GM23338 (cell line): ENCODE measurements around the gene FHIT. TPM values are rescaled to one million over a fixed set of nuclear protein-coding genes. Genes with fewer than 3 reads are reported as not detected.

ENCODE experiments used
- ATAC-seq: fragments of 200-7000 bp; cut with Tn5 transposase; 3 replicates; pipeline ENCODE4 v1.9.1; 2020
- DNase-seq: peaks from one replicate; pipeline ENCODE4 v3.0.0-alpha.2; 2015; ENCODE audit warnings: low spot score
- H2AFZ ChIP-seq: fragments of 200-600 bp; sonication (generic); 2 replicates; pipeline ENCODE4 v1.8.0; 2016; ENCODE audit warnings: antibody characterized with exemption, mild to moderate bottlenecking, moderate library complexity
- H3F3A ChIP-seq: fragments of 200-600 bp; sonication (generic); replicated peaks from 2 replicates; pipeline ENCODE4 v1.8.0; 2017; ENCODE audit warnings: antibody characterized with exemption, mixed run types, low read depth
- H3K27ac ChIP-seq: fragments of 200-600 bp; sonication (generic); 2 replicates; pipeline ENCODE4 v1.6.1; 2016; ENCODE audit warnings: low read depth
- H3K27me3 ChIP-seq: fragments of 200-600 bp; sonication (generic); 2 replicates; pipeline ENCODE4 v1.8.0; 2016; ENCODE audit warnings: mild to moderate bottlenecking, mixed run types, moderate library complexity; ENCODE audit not compliant: insufficient read depth
- H3K36me3 ChIP-seq: fragments of 200-600 bp; sonication (generic); 2 replicates; pipeline ENCODE4 v1.8.0; 2016; ENCODE audit warnings: mild to moderate bottlenecking; ENCODE audit not compliant: insufficient read depth
- H3K4me1 ChIP-seq: fragments of 200-600 bp; sonication (generic); 2 replicates; pipeline ENCODE4 v1.8.0; 2016; ENCODE audit warnings: mild to moderate bottlenecking, moderate library complexity; ENCODE audit not compliant: insufficient read depth
- H3K4me2 ChIP-seq: fragments of 200-600 bp; sonication (generic); 2 replicates; pipeline ENCODE4 v1.7.1; 2017; ENCODE audit warnings: mixed run types
- H3K4me3 ChIP-seq: fragments of 200-600 bp; sonication (generic); 2 replicates; pipeline ENCODE4 v1.6.1; 2016; ENCODE audit warnings: mixed run types
- H3K79me2 ChIP-seq: fragments of 200-600 bp; sonication (generic); replicated peaks from 2 replicates; pipeline ENCODE4 v1.8.0; 2017; ENCODE audit warnings: mild to moderate bottlenecking; ENCODE audit not compliant: insufficient read depth
- H3K9me2 ChIP-seq: fragments of 200-600 bp; sonication (generic); 2 replicates; pipeline ENCODE4 v1.8.0; 2017; ENCODE audit not compliant: insufficient read depth
- H4K20me1 ChIP-seq: fragments of 200-600 bp; sonication (generic); replicated peaks from 2 replicates; pipeline ENCODE4 v1.8.0; 2017; ENCODE audit warnings: mild to moderate bottlenecking; ENCODE audit not compliant: insufficient read depth
- H3K27ac Mint-ChIP-seq: 2 replicates; pipeline ENCODE4 v1.8.0; 2020; ENCODE audit warnings: inconsistent platforms, mild to moderate bottlenecking, moderate library complexity, mixed read lengths
- H3K27me3 Mint-ChIP-seq: 3 replicates; pipeline ENCODE4 v1.8.0; 2022; ENCODE audit warnings: low read depth, mild to moderate bottlenecking, moderate library complexity, mixed read lengths, inconsistent platforms; ENCODE audit not compliant: insufficient read depth, poor library complexity
- H3K36me3 Mint-ChIP-seq: 3 replicates; pipeline ENCODE4 v1.8.0; 2021; ENCODE audit warnings: low read depth, mild to moderate bottlenecking, inconsistent platforms, moderate library complexity, mixed read lengths
- H3K4me1 Mint-ChIP-seq: 3 replicates; pipeline ENCODE4 v1.8.0; 2020; ENCODE audit warnings: mild to moderate bottlenecking, inconsistent platforms, mixed read lengths
- H3K4me3 Mint-ChIP-seq: 3 replicates; pipeline ENCODE4 v1.8.0; 2021; ENCODE audit warnings: moderate library complexity, mild to moderate bottlenecking, inconsistent platforms, mixed read lengths
- H3K9me3 Mint-ChIP-seq: 3 replicates; pipeline ENCODE4 v1.8.0; 2020; ENCODE audit warnings: moderate library complexity, mild to moderate bottlenecking, inconsistent platforms, mixed read lengths
- EZH2 ChIP-seq: fragments of 200-600 bp; sonication (generic); IDR thresholded peaks from one replicate; pipeline ENCODE4 v1.8.0; 2017; ENCODE audit warnings: antibody characterized with exemption, mild to moderate bottlenecking, low read depth; ENCODE audit not compliant: unreplicated experiment
- JUNB ChIP-seq: IDR thresholded peaks from one replicate; pipeline ENCODE4 v1.6.1; 2016; ENCODE audit warnings: antibody characterized with exemption; ENCODE audit not compliant: unreplicated experiment
- POLR2AphosphoS5 ChIP-seq: IDR thresholded peaks from 2 replicates; pipeline ENCODE4 v1.6.1; 2016; ENCODE audit warnings: antibody characterized with exemption, low read depth
- STAT1 ChIP-seq: IDR thresholded peaks from one replicate; pipeline ENCODE4 v1.6.1; 2016; ENCODE audit warnings: antibody characterized with exemption; ENCODE audit not compliant: unreplicated experiment
- ZNF331 ChIP-seq: fragments of 250-450 bp; sonication (Bioruptor Pico); IDR thresholded peaks from 2 replicates; pipeline ENCODE4 v1.5.0; 2020; ENCODE audit warnings: low read depth, mild to moderate bottlenecking, moderate library complexity
- ZNF462 ChIP-seq: fragments of 250-450 bp; sonication (Bioruptor Pico); IDR thresholded peaks from 2 replicates; pipeline ENCODE4 v1.5.0; 2020; ENCODE audit warnings: mild to moderate bottlenecking, moderate library complexity
- polyA plus RNA-seq: library from polyadenylated mRNA; unstranded; fragments of >200 nt; fragmentation: Nextera tagmentation; extraction: Ambion mirVana; gene quantifications from 2 replicates; pipeline ENCODE4 v1.2.1, GENCODE V29; 2016
- total RNA-seq: library from RNA; depleted of rRNA; stranded (reverse); fragments of >200 nt; shearing (Covaris generic); gene quantifications from 2 replicates; pipeline ENCODE4 v1.2.3, GENCODE V29; 2014
- TF ChIP-seq, protein P1 (sequence below): IDR thresholded peaks from 2 replicates; pipeline ENCODE4 v1.6.1; 2016; ENCODE audit warnings: antibody characterized with exemption

Gene FHIT
- total and polyA plus RNA-seq, 2 experiments from 2014 or later = 3.0 to 8.3 TPM

- H3F3A ChIP-seq = no peaks in the 10 kb centered on the region
- no peak for ATAC-seq
- peaks cover 6% of the 10 kb centered on the region for H3K9me2 ChIP-seq
- H3K4me1 ChIP-seq = no peaks in the 10 kb centered on the region
- no peak for DNase-seq
- Mint-ChIP-seq H3K4me1 (no peaks in the 10 kb centered on the region), H3K27ac (no peak overlapping the region), H3K4me3 (no peak overlapping the region), H3K27me3 (no peaks in the 10 kb centered on the region), H3K9me3 (peaks cover 9% of the 10 kb centered on the region), H3K36me3 (peaks cover 3% of the 10 kb centered on the region; the same call in 1 of the 3 replicates)
- H3K36me3 ChIP-seq = 0 out of 2 replicates have a peak, but pooled peaks cover 1% of the 10 kb centered on the region
- no peaks in the 10 kb centered on the region for H3K79me2 ChIP-seq
- no peaks in the 10 kb centered on the region for H3K27me3 ChIP-seq
- TF ChIP-seq POLR2AphosphoS5 (no peak), ZNF462 (CRISPR knock-in tag) (no peak), ZNF331 (CRISPR knock-in tag) (no peak), STAT1 (no peak), JUNB (no peak), EZH2 (no peak)
- TF ChIP-seq, protein P1, sequence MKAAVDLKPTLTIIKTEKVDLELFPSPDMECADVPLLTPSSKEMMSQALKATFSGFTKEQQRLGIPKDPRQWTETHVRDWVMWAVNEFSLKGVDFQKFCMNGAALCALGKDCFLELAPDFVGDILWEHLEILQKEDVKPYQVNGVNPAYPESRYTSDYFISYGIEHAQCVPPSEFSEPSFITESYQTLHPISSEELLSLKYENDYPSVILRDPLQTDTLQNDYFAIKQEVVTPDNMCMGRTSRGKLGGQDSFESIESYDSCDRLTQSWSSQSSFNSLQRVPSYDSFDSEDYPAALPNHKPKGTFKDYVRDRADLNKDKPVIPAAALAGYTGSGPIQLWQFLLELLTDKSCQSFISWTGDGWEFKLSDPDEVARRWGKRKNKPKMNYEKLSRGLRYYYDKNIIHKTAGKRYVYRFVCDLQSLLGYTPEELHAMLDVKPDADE = no peak
- no peaks in the 10 kb centered on the region for H4K20me1 ChIP-seq
- no peak overlapping the region for H2AFZ ChIP-seq
- no peak overlapping the region for H3K4me3 ChIP-seq
- no peak overlapping the region for H3K4me2 ChIP-seq
- H3K27ac ChIP-seq = no peak overlapping the region
These were observed 1540.7 kb downstream of the FHIT start for GRCh38 chr3:59710554-59710953.
